Ectodermal cell (in vitro differentiated cells): Measurements from ENCODE around the gene EIF2B2.

Experiments used
- H3K27ac ChIP-seq: 2 replicates; pipeline ENCODE4 v1.7.0; 2013; ENCODE audit warnings: mild to moderate bottlenecking, low read depth, low read length; ENCODE audit not compliant: insufficient read depth, poor library complexity, severe bottlenecking
- H3K27me3 ChIP-seq: 2 replicates; pipeline ENCODE4 v1.7.0; 2013; ENCODE audit warnings: mild to moderate bottlenecking, low read length; ENCODE audit not compliant: insufficient read depth, control insufficient read depth, poor library complexity, severe bottlenecking
- H3K36me3 ChIP-seq: one replicate; pipeline ENCODE4 v1.7.0; 2013; ENCODE audit warnings: low read length; ENCODE audit not compliant: control insufficient read depth, insufficient read depth
- H3K4me1 ChIP-seq: one replicate; pipeline ENCODE4 v1.7.0; 2013; ENCODE audit warnings: low read length; ENCODE audit not compliant: control insufficient read depth, insufficient read depth
- H3K4me3 ChIP-seq: 2 replicates; pipeline ENCODE4 v1.7.0; 2013; ENCODE audit warnings: low read depth, low read length, control low read depth; ENCODE audit not compliant: insufficient read depth
- H3K9me3 ChIP-seq: 2 replicates; pipeline ENCODE4 v1.7.0; 2013; ENCODE audit warnings: mild to moderate bottlenecking, low read length, moderate library complexity; ENCODE audit not compliant: control insufficient read depth
- WGBS, 2 experiments: methylation state at CpG; one replicate each; pipeline ENCODE4 v1.1.7; 2013; ENCODE audit warnings: missing lambda C conversion rate in 2 of 2; 5-methylcytosine and 5-hydroxymethylcytosine counted together

EIF2B2 gene

GRCh38 chr14:74973905-74974363, 28.8 kb upstream of the EIF2B2 start:
- no peak overlapping the region for H3K4me3 ChIP-seq
- peaks cover 10% of the 10 kb centered on the region for H3K27me3 ChIP-seq
- no peak overlapping the region for H3K27ac ChIP-seq
- WGBS, 2 experiments, result 83 to 92% methylated on average over 5 of the region's 5 CpGs
- no peaks in the 10 kb centered on the region for H3K36me3 ChIP-seq
- no peaks in the 10 kb centered on the region for H3K9me3 ChIP-seq
- H3K4me1 ChIP-seq, result peaks cover 36% of the 10 kb centered on the region

DNA sequence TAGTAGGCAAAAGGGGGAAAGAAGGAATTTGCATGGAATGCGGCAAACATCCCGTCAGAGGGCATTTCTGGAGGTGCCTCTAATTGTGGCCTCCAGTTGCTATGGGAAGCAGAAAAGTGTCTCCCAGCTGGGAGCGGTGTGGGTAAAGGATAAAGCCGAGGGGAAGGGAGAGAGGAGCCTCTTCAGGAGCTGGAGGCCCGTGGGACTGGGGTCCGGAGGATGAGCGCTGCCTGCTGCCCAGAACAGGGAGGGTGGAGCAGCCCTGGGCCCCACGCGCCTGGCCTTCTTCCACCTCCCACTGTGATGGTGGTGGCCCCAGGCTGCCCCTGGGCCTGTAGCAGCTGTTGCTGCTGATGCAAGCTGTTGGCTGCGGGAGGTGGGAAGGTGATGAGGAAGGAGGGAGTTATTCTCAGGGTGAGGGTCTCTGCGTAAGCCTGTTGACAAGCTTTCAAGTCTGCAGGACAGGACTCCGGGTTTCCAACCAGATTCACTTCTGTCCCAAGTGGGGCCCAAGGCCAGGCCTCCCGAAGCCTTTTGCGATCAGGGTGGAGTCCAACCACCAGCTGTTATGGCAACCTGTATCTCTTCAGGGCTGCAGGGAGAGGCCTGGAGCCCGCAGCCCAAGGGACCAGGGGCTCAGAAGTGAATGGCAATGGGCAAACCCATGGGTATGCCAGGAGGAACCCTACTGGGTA, 28.2 kb upstream of the EIF2B2 start:
- Histone ChIP-seq H3K27me3 (peaks cover 10% of the 10 kb centered on the region), H3K9me3 (no peaks in the 10 kb centered on the region), H3K36me3 (no peaks in the 10 kb centered on the region), H3K4me1 (peaks cover 41% of the 10 kb centered on the region), H3K27ac (peak overlapping the region; percentile 54), H3K4me3 (no peak overlapping the region)
- 52 to 60% methylated on average over 15 of the region's 15 CpGs for WGBS, 2 experiments

DNA sequence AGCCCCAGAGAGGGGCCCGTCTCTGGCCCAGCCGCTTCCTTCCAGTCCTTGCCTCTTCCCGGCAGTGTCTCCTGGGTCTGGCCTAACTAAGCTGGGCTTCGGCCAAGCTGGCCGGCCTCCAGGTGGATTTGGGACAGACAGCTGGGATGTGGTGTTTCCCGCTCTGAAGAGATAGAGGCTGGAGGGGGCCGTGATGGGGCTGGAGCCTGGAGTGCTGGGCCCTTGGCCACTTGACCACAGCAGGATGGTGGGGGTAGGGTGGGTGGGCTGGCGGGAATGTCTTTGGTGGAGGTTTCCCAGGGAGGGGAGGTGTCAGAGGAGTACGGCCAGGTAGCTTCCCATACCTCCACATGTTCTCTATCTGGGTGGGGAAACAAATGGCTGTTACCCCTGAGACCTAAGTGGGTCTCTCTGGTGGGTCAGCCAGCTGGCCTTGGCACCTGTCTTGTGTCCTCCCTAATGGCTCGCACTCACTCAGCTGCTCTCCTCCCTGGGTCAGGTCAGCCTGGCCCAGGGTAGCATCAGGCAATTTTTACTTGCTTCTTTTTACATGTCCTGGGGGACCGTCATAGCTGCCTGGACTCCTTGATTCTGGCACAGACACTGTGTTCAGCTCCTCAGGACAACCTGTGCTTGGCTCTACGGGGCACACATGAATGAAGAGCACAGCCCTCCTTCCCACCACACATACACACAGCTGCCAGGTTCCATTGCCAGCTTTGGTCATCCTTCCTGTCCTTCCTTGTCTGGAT, 27.5 kb upstream of the EIF2B2 start:
- H3K4me1 ChIP-seq, result peaks cover 49% of the 10 kb centered on the region
- H3K36me3 ChIP-seq, result no peaks in the 10 kb centered on the region
- H3K27ac ChIP-seq, result peak overlapping the region; percentile 54
- H3K4me3 ChIP-seq, result no peak overlapping the region
- H3K27me3 ChIP-seq, result peaks cover 10% of the 10 kb centered on the region
- WGBS, 2 experiments, result 86 to 87% methylated on average over 12 of the region's 12 CpGs
- H3K9me3 ChIP-seq, result no peaks in the 10 kb centered on the region

- Histone ChIP-seq H3K27ac (no peak overlapping the region), H3K4me1 (peaks cover 61% of the 10 kb centered on the region), H3K4me3 (no peak overlapping the region), H3K27me3 (peaks cover 12% of the 10 kb centered on the region), H3K36me3 (no peaks in the 10 kb centered on the region), H3K9me3 (no peaks in the 10 kb centered on the region)
- 90 to 93% methylated on average over 11 of the region's 11 CpGs for WGBS, 2 experiments
Measured at GRCh38 chr14:74976264-74977113, 26.2 kb upstream of the EIF2B2 start.

- H3K27me3 ChIP-seq, result peaks cover 20% of the 10 kb centered on the region
- no peak overlapping the region for H3K4me3 ChIP-seq
- 93 to 95% methylated on average over 12 of the region's 12 CpGs for WGBS, 2 experiments
- peaks cover 63% of the 10 kb centered on the region for H3K4me1 ChIP-seq
- H3K36me3 ChIP-seq, result no peaks in the 10 kb centered on the region
- H3K9me3 ChIP-seq, result no peaks in the 10 kb centered on the region
- H3K27ac ChIP-seq, result no peak overlapping the region
Measured at GRCh38 chr14:74977164-74977900, 25.4 kb upstream of the EIF2B2 start.

- peaks cover 63% of the 10 kb centered on the region for H3K4me1 ChIP-seq
- no peaks in the 10 kb centered on the region for H3K36me3 ChIP-seq
- peaks cover 22% of the 10 kb centered on the region for H3K27me3 ChIP-seq
- H3K27ac ChIP-seq, result no peak overlapping the region
- 73 to 77% methylated on average over 4 of the region's 6 CpGs for WGBS, 2 experiments
- H3K9me3 ChIP-seq, result no peaks in the 10 kb centered on the region
- H3K4me3 ChIP-seq, result no peak overlapping the region
Measured at GRCh38 chr14:74977901-74978385, 24.8 kb upstream of the EIF2B2 start.

- H3K4me3 ChIP-seq, result no peak overlapping the region
- no peaks in the 10 kb centered on the region for H3K36me3 ChIP-seq
- peaks cover 22% of the 10 kb centered on the region for H3K27me3 ChIP-seq
- WGBS, 2 experiments, result 39 to 47% methylated on average over 11 of the region's 11 CpGs
- H3K4me1 ChIP-seq, result peaks cover 57% of the 10 kb centered on the region
- H3K9me3 ChIP-seq, result no peaks in the 10 kb centered on the region
- no peak overlapping the region for H3K27ac ChIP-seq
Measured at GRCh38 chr14:74978416-74978947, 24.2 kb upstream of the EIF2B2 start.

DNA sequence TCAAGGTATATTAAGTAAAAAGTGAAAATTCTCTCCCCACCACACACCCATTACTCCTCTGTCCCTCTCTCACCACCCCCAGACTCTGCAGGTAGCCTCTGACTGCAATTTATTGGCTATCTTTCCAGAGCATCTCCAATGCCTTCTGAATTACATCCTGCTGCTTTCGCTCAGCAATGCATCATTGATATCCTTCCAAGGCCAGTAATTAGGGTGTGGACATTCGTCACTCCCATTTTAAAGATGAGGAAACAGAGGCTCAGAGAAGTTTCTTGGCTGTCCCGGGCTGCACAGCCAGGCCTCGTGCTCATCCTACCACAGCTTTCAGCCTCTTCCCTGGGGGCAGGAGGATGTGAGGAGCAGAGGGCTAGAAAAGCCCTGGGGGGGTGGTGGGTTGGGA, 23.7 kb upstream of the EIF2B2 start:
- peaks cover 52% of the 10 kb centered on the region for H3K4me1 ChIP-seq
- H3K36me3 ChIP-seq, result no peaks in the 10 kb centered on the region
- peaks cover 22% of the 10 kb centered on the region for H3K27me3 ChIP-seq
- no peak overlapping the region for H3K27ac ChIP-seq
- H3K9me3 ChIP-seq, result no peaks in the 10 kb centered on the region
- 78 to 84% methylated on average over 4 of the region's 4 CpGs for WGBS, 2 experiments
- no peak overlapping the region for H3K4me3 ChIP-seq
